T-helper 2 cell treated with Interferon-gamma antibody and Interleukin-4, amounts not matched to agents 100 ng/mL and 5 ng/mL, for 36 hours (primary cell): ENCODE measurements around the gene FOXP1. TPM values are rescaled to one million over a fixed set of nuclear protein-coding genes. Genes with fewer than 3 reads are reported as not detected.

ENCODE experiments used
- intact Hi-C: fragments of 100-400 bp; cut with micrococcal nuclease; formaldehyde crosslinking; loops from one replicate; pipeline ENCODE4 v1.15.1; 2023
- total RNA-seq: library from RNA; stranded (reverse); gene quantifications from 2 replicates; pipeline ENCODE4 v1.2.3, GENCODE V29; 2022

The FOXP1 gene
- total RNA-seq, 1 donor from 2014 or later = 113 TPM

GRCh38 chr3:71166339-71167240 lies 416.9 kb downstream of the FOXP1 start:
- intact Hi-C loops = no loop called here

- intact Hi-C loops = no loop called here
These were observed 418.6 kb downstream of the FOXP1 start for GRCh38 chr3:71164881-71165280.

DNA sequence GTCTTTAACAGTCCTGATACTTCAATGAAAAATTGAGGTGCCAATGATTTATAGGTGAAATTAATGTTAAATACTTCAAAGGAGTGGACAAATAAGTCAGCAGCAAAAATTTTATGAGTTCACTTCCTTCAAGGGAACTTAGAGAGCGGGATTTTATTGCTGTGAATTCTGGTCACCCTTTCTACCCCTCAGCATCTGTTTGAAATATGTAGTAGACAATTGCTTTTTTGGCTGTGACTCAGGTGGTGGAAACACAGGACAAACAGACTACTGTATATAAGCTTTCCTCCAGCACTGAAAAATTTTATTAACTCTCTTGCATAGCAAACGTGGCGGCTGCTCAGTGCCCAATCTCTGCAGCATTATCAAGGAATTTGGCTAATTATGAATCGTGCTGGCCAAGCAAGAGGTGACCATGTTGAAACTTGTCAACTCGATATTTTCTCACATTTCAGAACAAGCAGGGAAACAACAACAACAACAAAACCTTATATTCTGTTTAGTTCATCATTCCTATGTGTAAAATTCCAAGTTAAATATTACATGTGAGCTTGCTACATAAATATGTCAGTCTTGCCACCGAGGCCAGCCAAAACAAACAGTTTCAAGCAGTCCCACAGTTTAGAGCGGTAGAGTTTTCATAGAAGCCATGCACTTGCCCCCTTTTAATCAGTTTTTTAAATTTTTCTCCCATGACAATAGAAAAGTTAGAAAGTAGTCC lies 420.2 kb downstream of the FOXP1 start:
- intact Hi-C loops = no loop called here

DNA sequence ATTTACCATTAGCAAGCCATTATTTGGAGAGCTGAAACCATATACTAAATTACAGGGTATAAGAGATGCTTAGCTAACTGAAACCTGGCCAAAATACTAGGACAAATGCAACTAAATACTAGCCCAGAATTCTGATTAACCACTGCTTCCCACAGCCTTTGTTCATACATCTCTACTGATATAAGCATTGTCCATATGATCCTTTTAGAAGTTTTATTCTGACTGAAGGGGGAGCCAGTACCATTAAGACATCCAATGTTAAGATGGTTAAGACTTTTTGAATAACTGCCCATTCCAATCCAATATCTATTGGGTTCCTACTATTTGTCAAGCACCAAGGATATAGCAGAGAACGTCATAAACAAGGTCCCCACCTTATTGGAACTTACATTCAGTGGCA lies 421.3 kb downstream of the FOXP1 start:
- intact Hi-C loops = no loop called here

GRCh38 chr3:71160785-71161546 lies 422.6 kb downstream of the FOXP1 start:
- intact Hi-C loops = no loop called here

GRCh38 chr3:71156062-71156665 lies 427.4 kb downstream of the FOXP1 start:
- intact Hi-C loops = no loop called here

- intact Hi-C loops = no loop called here
These were observed 428.7 kb downstream of the FOXP1 start for GRCh38 chr3:71154846-71155245.

GRCh38 chr3:71153713-71154112 lies 429.8 kb downstream of the FOXP1 start:
- intact Hi-C loops = no loop called here

DNA sequence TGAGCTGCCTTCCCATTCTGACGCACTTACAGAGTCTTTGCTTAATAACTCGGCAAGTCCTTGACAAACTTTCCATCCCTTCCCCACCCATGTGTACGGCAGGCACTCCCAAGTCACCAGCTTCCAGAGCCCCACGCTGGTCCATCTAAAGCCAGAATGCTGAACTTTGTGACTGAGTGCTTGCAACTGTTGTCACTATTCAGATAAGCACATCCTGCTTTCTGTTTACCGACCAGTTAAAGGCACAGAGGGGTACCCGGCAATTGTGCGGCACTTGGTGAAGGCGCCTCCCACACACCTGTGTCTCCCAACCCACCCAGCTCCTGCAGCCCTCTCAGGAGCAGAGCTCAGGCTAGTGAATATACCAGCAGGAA lies 430.6 kb downstream of the FOXP1 start:
- intact Hi-C loops = no loop called here

GRCh38 chr3:71152039-71152891 lies 431.3 kb downstream of the FOXP1 start:
- intact Hi-C loops = no loop called here

DNA sequence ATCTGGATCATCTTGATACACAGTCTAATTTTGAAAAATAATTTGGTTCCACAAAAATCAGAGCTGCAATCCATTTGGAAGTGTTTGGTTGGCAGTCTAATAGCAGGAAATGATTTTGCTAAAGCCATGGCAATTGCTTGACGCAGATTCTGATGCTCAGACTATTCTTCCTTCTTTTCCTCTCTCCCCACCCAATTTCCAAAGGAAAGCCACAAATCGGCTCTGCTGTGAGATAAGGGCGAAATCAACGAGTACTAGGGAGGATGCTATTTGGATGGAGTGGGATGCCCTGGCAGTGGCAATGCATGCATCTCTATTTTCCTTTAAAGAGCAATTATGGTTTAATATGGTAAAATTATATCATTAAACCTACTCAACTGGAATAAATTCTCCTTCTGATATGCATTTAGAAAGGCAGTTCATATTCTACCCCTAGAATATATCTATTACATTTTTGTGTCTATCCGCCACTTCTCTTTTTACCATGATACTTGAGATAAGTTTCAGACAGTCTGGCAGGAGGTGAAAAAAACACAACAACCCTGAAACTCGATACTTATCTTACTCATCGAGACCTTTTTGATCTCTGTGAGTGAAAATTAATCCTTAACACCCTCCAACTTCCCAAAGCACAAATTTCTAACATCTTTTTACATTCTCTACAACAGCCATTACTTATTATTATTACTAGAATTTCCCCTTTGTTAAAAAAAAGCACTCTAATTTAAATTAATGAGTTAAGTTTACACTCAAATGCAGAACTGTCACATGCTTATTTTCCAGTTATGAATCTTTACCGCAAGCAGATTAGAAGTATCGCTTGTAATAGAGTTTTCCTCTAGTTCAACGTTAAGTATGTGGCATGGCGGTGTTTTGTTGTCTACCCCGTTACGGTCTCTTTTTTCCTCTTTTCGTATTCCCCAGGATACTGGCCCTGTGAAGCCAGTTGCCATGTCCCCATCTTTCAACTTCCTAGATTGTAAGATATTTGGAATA lies 433.3 kb downstream of the FOXP1 start:
- intact Hi-C loops = loop anchor here (1.0 kb wide), 1 partner anchor 20 kb away; no protein-coding TSS in a partner anchor

DNA sequence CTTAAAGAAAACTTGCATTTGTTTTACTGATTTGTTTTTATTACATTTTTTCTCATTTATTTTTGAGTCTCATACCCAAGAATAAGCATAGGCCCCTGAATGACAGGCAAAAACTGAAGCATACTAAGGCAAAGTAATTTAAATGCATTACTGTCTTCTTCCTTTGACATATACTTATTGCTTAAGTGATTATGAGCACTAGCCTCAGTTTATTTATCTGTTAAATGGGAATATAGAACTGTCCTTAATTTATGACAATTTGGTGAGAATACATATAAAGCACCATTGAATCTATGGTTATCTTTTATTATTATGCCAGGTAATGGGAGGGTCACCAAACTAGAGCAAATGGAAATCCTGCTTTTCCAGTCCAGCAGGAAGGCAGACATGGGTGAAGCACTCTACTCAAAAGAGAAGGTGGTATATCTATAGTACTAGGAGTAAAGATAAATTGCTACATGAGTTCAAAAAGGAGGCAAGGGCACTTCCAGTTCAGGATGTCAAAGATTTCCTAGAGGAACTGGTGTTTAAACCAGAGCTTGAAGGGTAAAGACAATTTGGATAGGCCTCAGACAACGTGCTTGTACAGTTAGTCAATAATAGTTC lies 435.0 kb downstream of the FOXP1 start:
- intact Hi-C loops = no loop called here

DNA sequence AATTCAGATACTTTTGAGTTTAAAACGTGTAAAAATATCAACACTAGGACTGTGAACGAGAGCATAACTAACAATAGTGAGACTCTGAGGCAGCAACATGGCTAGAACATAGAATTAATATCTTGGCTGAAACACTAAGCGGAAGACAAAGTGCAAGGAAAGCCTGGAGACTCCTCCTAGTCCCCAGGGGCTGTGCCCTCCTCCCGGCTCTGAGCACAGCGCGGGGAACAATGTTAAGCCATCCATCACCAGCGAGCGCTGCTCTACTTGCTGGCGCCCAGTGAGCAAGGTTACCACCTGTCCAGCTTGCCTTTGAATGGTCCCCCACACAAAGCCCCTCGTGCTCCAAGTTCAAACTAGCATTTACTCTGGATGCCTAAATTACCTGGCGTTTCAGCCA lies 436.9 kb downstream of the FOXP1 start:
- intact Hi-C loops = no loop called here

DNA sequence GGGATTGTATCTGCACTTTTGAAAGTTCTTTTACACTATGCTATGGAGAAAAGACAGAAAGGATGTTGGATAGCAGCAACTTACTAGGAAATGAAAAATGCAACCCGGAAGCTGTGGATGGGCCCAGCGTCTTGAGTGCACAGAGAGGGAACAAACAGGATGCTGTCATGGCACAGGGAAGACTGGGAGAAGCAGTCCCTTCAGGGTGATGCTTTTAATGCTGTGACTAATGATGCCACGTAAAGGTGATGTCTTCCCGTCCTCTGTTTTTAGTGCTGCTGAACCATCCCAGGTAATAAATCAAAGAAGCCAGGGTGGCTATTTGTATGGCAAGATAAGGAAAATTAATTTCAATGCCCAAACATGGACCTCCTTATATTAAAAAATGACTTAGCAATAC lies 437.6 kb downstream of the FOXP1 start:
- intact Hi-C loops = no loop called here

DNA sequence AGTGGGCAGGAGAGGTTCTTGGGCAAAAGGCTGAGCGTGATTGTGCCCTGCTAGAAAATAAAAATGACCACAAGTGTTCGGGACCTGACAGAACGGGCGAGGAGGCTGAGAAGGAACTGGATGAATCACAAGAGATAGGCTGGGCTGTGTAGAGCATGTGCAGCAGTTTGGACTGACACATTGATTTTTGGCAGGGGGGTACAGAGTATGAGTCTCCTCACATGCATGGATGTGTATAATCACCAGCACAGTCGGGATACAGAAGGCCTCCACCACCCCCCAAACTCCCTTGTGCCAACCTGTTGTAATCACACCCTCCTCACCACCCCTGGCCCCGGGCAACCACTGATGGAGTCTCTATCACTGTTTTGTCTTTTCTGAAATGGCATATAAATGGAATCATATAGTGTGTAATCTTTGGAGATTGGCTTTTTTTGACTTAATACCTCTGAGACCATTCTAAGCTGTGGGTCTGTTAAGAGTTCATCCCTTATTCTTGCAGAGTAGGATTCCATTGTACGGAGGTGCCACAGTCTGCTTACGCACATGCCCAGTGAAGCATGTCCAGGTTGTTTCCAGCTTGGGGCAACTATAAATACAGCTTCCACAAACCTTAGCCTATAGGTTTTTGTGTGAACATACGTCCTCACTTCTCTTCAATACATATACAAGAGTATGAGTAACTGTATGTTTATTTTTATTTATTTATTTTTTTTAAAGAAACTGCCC lies 438.8 kb downstream of the FOXP1 start:
- intact Hi-C loops = no loop called here

- intact Hi-C loops = no loop called here
These were observed 440.0 kb downstream of the FOXP1 start for GRCh38 chr3:71143493-71143892.

- intact Hi-C loops = no loop called here
These were observed 440.9 kb downstream of the FOXP1 start for GRCh38 chr3:71142441-71143161.
